ENCODE data around the gene MSRB3.

DNA sequence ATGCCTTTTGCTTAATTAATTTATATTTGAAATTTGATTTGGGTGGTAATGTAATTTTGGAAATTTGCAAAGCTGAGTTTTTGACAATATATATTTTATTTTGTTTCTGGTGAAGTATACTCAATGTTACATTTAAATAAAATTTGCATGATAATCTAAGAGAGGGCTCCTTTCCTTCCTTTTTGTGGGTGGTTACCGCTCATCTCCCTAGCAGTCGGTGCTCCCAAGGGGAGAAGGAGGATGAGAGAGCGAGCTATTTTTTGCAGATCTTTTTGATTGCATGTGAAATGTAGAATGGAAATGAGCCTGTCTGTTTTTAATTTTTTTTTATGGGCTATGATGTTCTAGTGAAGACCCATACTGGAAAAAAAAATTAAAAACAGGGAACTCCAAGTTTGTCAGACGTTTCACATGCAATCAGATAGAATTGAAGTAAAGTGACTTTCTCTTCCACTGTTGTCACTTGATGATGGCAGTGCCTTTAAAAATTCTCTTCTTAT, 39.8 kb downstream of the MSRB3 start:
- TF ChIP-seq, protein P1, sequence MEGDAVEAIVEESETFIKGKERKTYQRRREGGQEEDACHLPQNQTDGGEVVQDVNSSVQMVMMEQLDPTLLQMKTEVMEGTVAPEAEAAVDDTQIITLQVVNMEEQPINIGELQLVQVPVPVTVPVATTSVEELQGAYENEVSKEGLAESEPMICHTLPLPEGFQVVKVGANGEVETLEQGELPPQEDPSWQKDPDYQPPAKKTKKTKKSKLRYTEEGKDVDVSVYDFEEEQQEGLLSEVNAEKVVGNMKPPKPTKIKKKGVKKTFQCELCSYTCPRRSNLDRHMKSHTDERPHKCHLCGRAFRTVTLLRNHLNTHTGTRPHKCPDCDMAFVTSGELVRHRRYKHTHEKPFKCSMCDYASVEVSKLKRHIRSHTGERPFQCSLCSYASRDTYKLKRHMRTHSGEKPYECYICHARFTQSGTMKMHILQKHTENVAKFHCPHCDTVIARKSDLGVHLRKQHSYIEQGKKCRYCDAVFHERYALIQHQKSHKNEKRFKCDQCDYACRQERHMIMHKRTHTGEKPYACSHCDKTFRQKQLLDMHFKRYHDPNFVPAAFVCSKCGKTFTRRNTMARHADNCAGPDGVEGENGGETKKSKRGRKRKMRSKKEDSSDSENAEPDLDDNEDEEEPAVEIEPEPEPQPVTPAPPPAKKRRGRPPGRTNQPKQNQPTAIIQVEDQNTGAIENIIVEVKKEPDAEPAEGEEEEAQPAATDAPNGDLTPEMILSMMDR (IDR thresholded peaks at IDR 0.05) = no peak
- no peak for TF ChIP-seq POLR2A (IDR thresholded peaks at IDR 0.05)

Data from thyroid gland (tissue), 4 donors.